Measurements from ENCODE around the gene OR7G1.

DNA sequence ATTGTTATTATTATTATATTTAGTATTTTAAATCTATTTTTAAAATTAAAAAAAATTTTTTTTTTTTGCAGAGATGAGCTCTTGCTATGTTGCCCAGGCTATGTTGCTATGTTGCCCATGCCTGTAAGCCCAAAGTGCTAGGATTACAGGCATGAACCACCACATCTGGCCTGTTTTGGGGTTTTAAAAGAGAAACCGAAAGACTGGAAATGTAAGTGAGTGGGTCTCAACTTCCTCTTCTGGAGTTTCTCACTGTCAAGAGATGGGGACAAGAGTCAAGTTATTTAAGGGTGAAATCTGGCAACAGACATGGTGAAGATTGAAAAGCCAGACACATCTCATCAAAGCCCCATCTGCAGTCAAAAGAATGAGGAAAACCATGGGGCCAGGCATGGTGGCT, 15.4 kb upstream of the OR7G1 start:
- TF ChIP-seq POLR2A (IDR thresholded peaks at IDR 0.05) (no peak), POLR2AphosphoS5 (IDR thresholded peaks at IDR 0.05) (no peak), CTCF (IDR thresholded peaks at IDR 0.05) (no peak), EP300 (IDR thresholded peaks at IDR 0.05) (no peak)
